ENCODE measurements around the gene FFAR3. TPM values are rescaled to one million over a fixed set of nuclear protein-coding genes. Genes with fewer than 3 reads are reported as not detected.

Gene FFAR3
- total and polyA plus RNA-seq, 9 of the 15 experiments (the other 6 are each of a cell fraction or from before 2014, with no cell fraction given) = not detected

DNA sequence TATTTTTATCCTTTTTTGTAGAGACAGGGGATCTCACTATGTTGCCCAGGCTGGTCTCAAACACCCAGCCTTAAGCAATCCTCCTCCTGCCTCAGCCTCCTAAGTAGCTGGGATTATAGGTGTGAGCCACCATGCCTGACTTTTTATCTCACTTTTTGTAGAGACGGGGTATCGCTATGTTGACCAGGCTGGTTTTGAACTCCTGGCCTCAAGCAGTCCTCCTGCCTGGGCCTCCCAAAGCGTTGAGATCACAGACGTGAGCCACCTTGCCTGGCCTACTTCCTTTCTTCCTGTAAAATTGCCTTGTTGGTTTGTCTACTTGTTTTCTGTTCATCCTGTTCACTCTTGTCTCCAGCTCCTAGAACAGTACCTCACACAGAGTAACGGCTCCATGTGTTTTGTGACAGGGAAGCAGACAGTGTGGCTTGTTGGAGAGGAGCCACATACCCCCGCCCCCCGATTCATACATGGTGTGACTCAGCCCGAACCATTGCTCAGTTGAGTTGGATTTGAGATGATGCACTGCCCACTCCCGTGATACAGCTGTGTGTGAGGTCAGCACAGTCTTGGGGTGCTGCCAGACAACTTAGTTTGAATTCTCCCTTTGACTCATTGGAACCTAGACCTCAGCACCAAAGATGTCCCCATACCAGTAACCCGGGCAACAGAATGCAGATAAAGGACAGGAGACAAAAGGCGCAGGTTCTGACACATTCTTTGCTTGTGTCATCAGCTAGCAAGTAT is 46.8 kb downstream of the FFAR3 start (continued):
- no peak for TF ChIP-seq CHD7 (IDR thresholded peaks at IDR 0.05; ENCODE audit: low read depth, low read length)
- TF ChIP-seq ZNF586 (CRISPR knock-in tag; conservative IDR thresholded peaks at IDR 0.05) = no peak
- peak; percentile 29; the same call in 1 of the 2 replicates for TF ChIP-seq BCOR (IDR thresholded peaks at IDR 0.05)
- no peak for TF ChIP-seq ZNF644 (tag; IDR thresholded peaks at IDR 0.05; ENCODE audit: low read depth)
- no peak for TF ChIP-seq DNMT1 (IDR thresholded peaks at IDR 0.05)
- TF ChIP-seq YY1 (IDR thresholded peaks at IDR 0.05; ENCODE audit: borderline replicate concordance in 1 of 3, control insufficient read depth in 1 of 3, extremely low read depth in 1 of 3, insufficient read depth in 3 of 3, insufficient read length in 1 of 3, insufficient replicate concordance in 2 of 3, low read depth in 1 of 3, low read length in 2 of 3) = no peak
- TF ChIP-seq MYBL2 (IDR thresholded peaks at IDR 0.05; ENCODE audit: low read depth) = no peak
- TF ChIP-seq MYBL2 (CRISPR knock-in tag; IDR thresholded peaks at IDR 0.05; ENCODE audit: borderline replicate concordance) = no peak
- no peak for TF ChIP-seq SMARCE1 (IDR thresholded peaks at IDR 0.05)
- no peak for TF ChIP-seq EZH2 (IDR thresholded peaks at IDR 0.05; ENCODE audit: borderline replicate concordance, low read depth, low read length)
- TF ChIP-seq, protein P1, sequence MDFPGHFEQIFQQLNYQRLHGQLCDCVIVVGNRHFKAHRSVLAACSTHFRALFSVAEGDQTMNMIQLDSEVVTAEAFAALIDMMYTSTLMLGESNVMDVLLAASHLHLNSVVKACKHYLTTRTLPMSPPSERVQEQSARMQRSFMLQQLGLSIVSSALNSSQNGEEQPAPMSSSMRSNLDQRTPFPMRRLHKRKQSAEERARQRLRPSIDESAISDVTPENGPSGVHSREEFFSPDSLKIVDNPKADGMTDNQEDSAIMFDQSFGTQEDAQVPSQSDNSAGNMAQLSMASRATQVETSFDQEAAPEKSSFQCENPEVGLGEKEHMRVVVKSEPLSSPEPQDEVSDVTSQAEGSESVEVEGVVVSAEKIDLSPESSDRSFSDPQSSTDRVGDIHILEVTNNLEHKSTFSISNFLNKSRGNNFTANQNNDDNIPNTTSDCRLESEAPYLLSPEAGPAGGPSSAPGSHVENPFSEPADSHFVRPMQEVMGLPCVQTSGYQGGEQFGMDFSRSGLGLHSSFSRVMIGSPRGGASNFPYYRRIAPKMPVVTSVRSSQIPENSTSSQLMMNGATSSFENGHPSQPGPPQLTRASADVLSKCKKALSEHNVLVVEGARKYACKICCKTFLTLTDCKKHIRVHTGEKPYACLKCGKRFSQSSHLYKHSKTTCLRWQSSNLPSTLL (IDR thresholded peaks at IDR 0.05) = no peak
